GM10266 (cell line): ENCODE results near the gene LARGE1.

Experiments used
- DNase-seq: peaks from one replicate; pipeline ENCODE4 v3.0.0; 2012; ENCODE audit errors: extremely low spot score
- CTCF ChIP-seq: IDR thresholded peaks from 2 replicates; pipeline ENCODE4 v1.5.1; 2012; ENCODE audit warnings: mild to moderate bottlenecking, low read depth; ENCODE audit not compliant: control insufficient read depth, insufficient read depth; ENCODE audit errors: missing control alignments

The LARGE1 gene

GRCh38 chr22:33666961-33667619, 253.2 kb downstream of the LARGE1 start:
- DNase-seq: no peak
- TF ChIP-seq CTCF: no peak

GRCh38 chr22:33666279-33666960, 253.9 kb downstream of the LARGE1 start:
- TF ChIP-seq CTCF: no peak
- DNase-seq: no peak

GRCh38 chr22:33659448-33659847, 260.8 kb downstream of the LARGE1 start:
- no peak for TF ChIP-seq CTCF
- DNase-seq: no peak

GRCh38 chr22:33658775-33659174, 261.5 kb downstream of the LARGE1 start:
- no peak for TF ChIP-seq CTCF
- DNase-seq: no peak

GRCh38 chr22:33657670-33658069, 262.6 kb downstream of the LARGE1 start:
- DNase-seq: no peak
- no peak for TF ChIP-seq CTCF

- TF ChIP-seq CTCF: no peak
- no peak for DNase-seq
Measured at GRCh38 chr22:33656808-33657628, 263.3 kb downstream of the LARGE1 start.
